HG02981 (cell line): ENCODE measurements around the gene RNASE4.
"Not testable (repeated sequence)": the region's sequence is repeated elsewhere in the genome, so short reads cannot be mapped to it uniquely, and the experiment has no call there.

Source experiments
- ATAC-seq: cut with Tn5 transposase; IDR thresholded peaks from one replicate; pipeline ENCODE4 v1.9.1; 2021; ENCODE audit warnings: mild to moderate bottlenecking, moderate library complexity; ENCODE audit not compliant: unreplicated experiment

The RNASE4 gene

DNA sequence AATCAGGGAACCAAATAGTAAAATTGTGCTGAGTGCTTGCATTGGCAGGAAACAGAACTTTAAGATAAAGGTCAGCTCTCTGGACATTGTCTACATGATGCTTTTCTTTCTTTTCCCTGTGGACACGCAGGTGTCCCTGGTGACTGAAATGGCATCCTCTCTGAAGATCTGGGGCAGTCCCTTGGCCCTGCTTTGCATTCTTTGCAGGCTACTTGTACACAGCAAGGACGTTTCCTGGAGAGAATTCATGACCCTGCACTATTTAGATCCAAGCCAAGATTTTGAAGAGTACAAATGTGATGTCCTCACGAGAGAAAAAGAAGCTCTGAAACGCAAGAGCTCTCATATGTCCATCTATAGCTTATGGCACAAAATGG is 50.1 kb downstream of the RNASE4 start:
- no peak for ATAC-seq

GRCh38 chr14:20738292-20738691 is 53.9 kb downstream of the RNASE4 start:
- ATAC-seq, result not testable (repeated sequence)

DNA sequence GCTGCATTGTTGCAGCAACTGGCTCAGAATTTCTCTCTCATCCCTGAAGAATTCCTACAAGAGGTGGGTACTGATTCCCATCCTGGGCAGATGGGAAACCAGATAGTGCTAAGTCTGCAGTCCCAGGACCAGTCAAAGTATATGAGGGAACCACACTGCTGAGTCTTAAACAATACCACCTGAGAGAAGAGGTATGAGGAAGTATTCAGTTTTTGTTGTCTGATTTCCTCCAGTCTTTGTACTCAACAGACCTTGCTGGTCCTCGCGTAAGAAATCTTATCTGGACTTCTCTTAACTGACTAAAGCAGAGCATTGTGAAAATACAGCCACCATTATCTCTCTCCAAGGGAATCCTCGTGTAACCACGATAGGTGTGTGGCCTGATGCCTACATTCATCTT is 57.8 kb downstream of the RNASE4 start:
- no peak for ATAC-seq

DNA sequence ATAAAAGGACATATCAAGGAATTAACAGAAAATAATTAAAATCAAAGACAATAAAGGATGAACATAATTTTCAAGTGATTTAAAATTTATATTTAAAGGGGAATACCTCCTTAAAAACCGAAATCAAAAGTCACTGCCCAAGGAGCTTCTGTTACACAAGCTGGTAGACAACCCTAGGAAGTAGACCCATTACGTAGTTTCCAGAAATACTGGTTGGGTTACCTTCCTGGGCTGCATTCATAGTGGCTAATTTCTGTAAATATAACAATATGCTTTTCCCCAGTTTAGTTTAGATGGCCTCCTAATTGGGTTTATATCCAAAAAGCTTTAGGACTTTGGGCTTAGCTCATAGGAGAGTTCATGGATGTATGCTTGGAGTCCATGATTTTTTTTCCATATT is 59.2 kb downstream of the RNASE4 start:
- ATAC-seq, result no peak

- ATAC-seq, result no peak
Observed at GRCh38 chr14:20745571-20746358, 61.4 kb downstream of the RNASE4 start, which contains the start of gene EDDM3A. Gene EDDM3A (plus strand): TSS chr14:20745887. CDS start chr14:20747581, 1,694 bp downstream.

DNA sequence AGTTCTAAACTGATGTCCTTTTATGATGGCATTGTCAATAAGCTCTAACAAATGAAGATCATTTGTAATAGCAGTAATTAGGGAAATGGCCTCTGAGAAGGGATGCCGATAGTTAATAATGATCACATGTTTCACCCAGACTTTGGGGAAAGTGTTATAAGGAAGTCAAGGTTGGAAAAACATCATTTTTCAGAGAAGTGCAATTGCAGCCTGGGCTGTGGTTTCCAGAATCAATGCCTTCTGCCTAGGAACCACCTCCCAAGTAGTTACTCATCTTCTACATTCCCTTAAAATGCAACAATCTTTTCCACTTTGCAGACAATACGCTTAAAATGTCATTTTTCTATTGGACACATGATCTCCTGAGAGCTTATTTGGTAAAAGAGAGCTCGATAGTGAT is 62.2 kb downstream of the RNASE4 start:
- no peak for ATAC-seq

DNA sequence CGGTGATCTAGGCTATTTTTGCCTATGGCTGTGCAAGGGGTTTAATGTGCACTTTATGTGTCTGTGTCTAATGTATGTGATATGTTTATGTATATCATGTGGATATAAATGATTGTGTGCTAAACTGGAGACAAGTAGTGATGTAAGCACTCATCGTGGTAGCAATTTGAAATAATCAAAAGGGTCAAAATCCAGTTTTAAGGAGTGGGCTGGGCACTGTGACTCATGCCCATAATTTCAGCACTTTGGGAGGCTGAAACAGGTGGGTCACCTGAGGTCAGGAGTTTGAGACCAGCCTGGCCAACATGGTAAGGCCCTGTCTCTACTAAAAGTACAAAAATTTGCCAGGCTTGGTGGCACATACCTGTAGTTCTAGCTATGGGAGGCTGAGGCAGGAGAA is 64.1 kb downstream of the RNASE4 start:
- no peak for ATAC-seq

GRCh38 chr14:20750194-20750593 is 65.8 kb downstream of the RNASE4 start:
- no peak for ATAC-seq
